ENCODE measurements around the gene KCNIP1. TPM values are rescaled to one million over a fixed set of nuclear protein-coding genes. Genes with fewer than 3 reads are reported as not detected.

KCNIP1 gene
- total and polyA plus RNA-seq, 9 of the 15 experiments (the other 6 are each of a cell fraction or from before 2014, with no cell fraction given): not detected

DNA sequence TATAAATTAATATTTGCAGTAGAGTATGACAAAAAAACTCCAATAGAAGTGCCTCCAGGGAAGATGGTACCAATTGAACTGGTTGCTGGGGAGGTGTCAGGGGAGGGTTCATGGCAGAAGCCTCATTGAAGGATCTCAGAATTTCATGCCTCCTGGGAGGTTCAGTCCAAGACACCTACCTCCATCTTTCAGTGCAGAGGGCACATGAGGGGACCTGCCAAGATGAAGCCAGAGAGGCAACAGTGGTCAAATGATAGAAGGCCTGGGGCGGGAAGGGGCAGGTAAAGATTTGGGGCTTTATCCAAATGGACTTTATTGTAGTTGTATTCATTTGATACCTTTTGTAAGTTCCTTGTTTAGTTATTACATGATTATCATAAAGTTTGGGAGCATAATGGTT, 25.9 kb upstream of the KCNIP1 start:
- Histone ChIP-seq H4K20me1 (replicated peaks; ENCODE audit: control insufficient read depth, insufficient read depth, low read length) (no peaks in the 10 kb centered on the region; the same call in 1 of the 2 replicates), H3K4me2 (ENCODE audit: insufficient read depth, low read length) (no peak overlapping the region)

DNA sequence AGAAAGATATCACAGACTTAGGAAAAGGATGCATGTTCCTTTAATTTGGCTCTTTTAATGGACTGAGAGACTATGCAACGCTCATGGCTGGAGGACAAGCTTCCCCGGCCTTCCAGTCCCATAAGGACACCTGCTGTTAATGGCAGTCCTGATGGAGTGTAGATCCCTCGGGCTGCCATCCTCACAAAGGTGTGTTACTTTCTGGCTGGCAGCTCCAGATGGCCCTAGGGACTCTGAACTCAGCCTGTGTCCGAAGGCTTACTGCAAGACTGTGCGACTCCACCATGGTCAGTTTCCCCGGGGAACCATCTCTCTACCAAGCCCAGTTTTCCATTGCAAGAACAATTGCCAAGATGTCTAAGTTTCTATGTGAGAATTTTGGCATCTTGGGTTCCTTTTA, 25.5 kb upstream of the KCNIP1 start:
- Histone ChIP-seq H3K4me2 (ENCODE audit: insufficient read depth, low read length) (no peak overlapping the region), H3K27me3 (ENCODE audit: control insufficient read depth in 2 of 2, insufficient read depth in 2 of 2, low read length in 2 of 2) (no peaks in the 10 kb centered on the region), H4K20me1 (replicated peaks; ENCODE audit: control insufficient read depth, insufficient read depth, low read length) (no peaks in the 10 kb centered on the region; the same call in 1 of the 2 replicates), H3K4me1 (replicated peaks in 1 of 2; ENCODE audit: control insufficient read depth in 2 of 2, insufficient read depth in 2 of 2, low read length in 2 of 2) (no peaks in the 10 kb centered on the region), H3K27ac (ENCODE audit: extremely low read depth, low read depth, low read length) (no peak overlapping the region), H3K9ac (ENCODE audit: insufficient read depth in 1 of 2, low read depth in 2 of 2, low read length in 2 of 2) (no peak overlapping the region), H3K9me1 (ENCODE audit: control insufficient read depth, insufficient read depth, low read length) (no peaks in the 10 kb centered on the region), H3K36me3 (ENCODE audit: control insufficient read depth, insufficient read depth, low read length) (no peaks in the 10 kb centered on the region), H3K4me3 (no peak overlapping the region), H3K79me2 (ENCODE audit: control insufficient read depth, insufficient read depth, low read length) (no peaks in the 10 kb centered on the region), H2AFZ (ENCODE audit: low read depth, low read length) (no peak overlapping the region), H3K9me3 (replicated peaks; ENCODE audit: control insufficient read depth, insufficient read depth, low read depth, low read length) (no peaks in the 10 kb centered on the region)
- ATAC-seq (no peak), FAIRE-seq (no peak), DNase-seq (ENCODE audit: extremely low read depth in 1 of 4, low spot score in 3 of 4) (no peak)
- intact Hi-C loops (cut with micrococcal nuclease) (no loop called here), in situ Hi-C loops (cut with MboI) (no loop called here)
- no TSS peak for BruUV-seq (replicated peaks)
- TF ChIP-seq, protein P1, sequence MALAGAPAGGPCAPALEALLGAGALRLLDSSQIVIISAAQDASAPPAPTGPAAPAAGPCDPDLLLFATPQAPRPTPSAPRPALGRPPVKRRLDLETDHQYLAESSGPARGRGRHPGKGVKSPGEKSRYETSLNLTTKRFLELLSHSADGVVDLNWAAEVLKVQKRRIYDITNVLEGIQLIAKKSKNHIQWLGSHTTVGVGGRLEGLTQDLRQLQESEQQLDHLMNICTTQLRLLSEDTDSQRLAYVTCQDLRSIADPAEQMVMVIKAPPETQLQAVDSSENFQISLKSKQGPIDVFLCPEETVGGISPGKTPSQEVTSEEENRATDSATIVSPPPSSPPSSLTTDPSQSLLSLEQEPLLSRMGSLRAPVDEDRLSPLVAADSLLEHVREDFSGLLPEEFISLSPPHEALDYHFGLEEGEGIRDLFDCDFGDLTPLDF (CRISPR knock-in tag; IDR thresholded peaks at IDR 0.05): no peak
- TF ChIP-seq CTBP1 (IDR thresholded peaks at IDR 0.05; ENCODE audit: borderline replicate concordance): no peak
- TF ChIP-seq, protein P2, sequence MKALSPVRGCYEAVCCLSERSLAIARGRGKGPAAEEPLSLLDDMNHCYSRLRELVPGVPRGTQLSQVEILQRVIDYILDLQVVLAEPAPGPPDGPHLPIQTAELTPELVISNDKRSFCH (CRISPR knock-in tag; IDR thresholded peaks at IDR 0.05): no peak
- TF ChIP-seq, protein P2 (tag; IDR thresholded peaks at IDR 0.05): no peak
- TF ChIP-seq DPF2 (IDR thresholded peaks at IDR 0.05): no peak
- no peak for TF ChIP-seq OTX1 (CRISPR knock-in tag; IDR thresholded peaks at IDR 0.05)
- TF ChIP-seq, protein P3, sequence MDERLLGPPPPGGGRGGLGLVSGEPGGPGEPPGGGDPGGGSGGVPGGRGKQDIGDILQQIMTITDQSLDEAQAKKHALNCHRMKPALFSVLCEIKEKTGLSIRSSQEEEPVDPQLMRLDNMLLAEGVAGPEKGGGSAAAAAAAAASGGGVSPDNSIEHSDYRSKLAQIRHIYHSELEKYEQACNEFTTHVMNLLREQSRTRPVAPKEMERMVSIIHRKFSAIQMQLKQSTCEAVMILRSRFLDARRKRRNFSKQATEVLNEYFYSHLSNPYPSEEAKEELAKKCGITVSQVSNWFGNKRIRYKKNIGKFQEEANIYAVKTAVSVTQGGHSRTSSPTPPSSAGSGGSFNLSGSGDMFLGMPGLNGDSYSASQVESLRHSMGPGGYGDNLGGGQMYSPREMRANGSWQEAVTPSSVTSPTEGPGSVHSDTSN (CRISPR knock-in tag; IDR thresholded peaks at IDR 0.05; ENCODE audit: low read depth): no peak
- TF ChIP-seq, protein P3 (tag; conservative IDR thresholded peaks at IDR 0.05; ENCODE audit: low read depth): no peak
- ChIA-PET POLR2A (no interaction called here), CTCF (ENCODE audit: low intra/inter-chr PET ratio) (no interaction called here)
- WGBS (ENCODE audit: insufficient coverage, low coverage, missing lambda C conversion rate): 1% methylated on average over 6 of the region's 6 CpGs

More for the DNA sequence above, 25.9 kb upstream of the KCNIP1 start:
- FAIRE-seq (no peak), DNase-seq (ENCODE audit: extremely low read depth in 1 of 4, low spot score in 3 of 4) (no peak), ATAC-seq (no peak)
- intact Hi-C loops (cut with micrococcal nuclease): no loop called here
- Histone ChIP-seq H2AFZ (ENCODE audit: low read depth, low read length) (no peak overlapping the region), H3K27me3 (ENCODE audit: control insufficient read depth in 2 of 2, insufficient read depth in 2 of 2, low read length in 2 of 2) (no peaks in the 10 kb centered on the region), H3K9me1 (ENCODE audit: control insufficient read depth, insufficient read depth, low read length) (no peaks in the 10 kb centered on the region), H3K27ac (ENCODE audit: extremely low read depth, low read depth, low read length) (no peak overlapping the region), H3K4me3 (no peak overlapping the region), H3K9ac (ENCODE audit: insufficient read depth in 1 of 2, low read depth in 2 of 2, low read length in 2 of 2) (no peak overlapping the region), H3K9me3 (replicated peaks; ENCODE audit: control insufficient read depth, insufficient read depth, low read depth, low read length) (no peaks in the 10 kb centered on the region), H3K79me2 (ENCODE audit: control insufficient read depth, insufficient read depth, low read length) (no peaks in the 10 kb centered on the region), H3K4me1 (replicated peaks in 1 of 2; ENCODE audit: control insufficient read depth in 2 of 2, insufficient read depth in 2 of 2, low read length in 2 of 2) (no peaks in the 10 kb centered on the region), H3K36me3 (ENCODE audit: control insufficient read depth, insufficient read depth, low read length) (no peaks in the 10 kb centered on the region)
- ChIA-PET POLR2A (no interaction called here), CTCF (ENCODE audit: low intra/inter-chr PET ratio) (no interaction called here)
- WGBS (ENCODE audit: insufficient coverage, low coverage, missing lambda C conversion rate): 8% methylated on average over 1 of the region's 1 CpG
- in situ Hi-C loops (cut with MboI): no loop called here
- TF ChIP-seq, protein P4, sequence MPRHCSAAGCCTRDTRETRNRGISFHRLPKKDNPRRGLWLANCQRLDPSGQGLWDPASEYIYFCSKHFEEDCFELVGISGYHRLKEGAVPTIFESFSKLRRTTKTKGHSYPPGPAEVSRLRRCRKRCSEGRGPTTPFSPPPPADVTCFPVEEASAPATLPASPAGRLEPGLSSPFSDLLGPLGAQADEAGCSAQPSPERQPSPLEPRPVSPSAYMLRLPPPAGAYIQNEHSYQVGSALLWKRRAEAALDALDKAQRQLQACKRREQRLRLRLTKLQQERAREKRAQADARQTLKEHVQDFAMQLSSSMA (CRISPR knock-in tag; IDR thresholded peaks at IDR 0.05): no peak
- TF ChIP-seq MBD2 (IDR thresholded peaks at IDR 0.05; ENCODE audit: borderline replicate concordance, low read depth) (no peak), GATA2 (CRISPR knock-in tag; IDR thresholded peaks at IDR 0.05) (no peak)
- BruUV-seq (replicated peaks): no TSS peak
